ENCODE results near the gene SCUBE2.
"Not testable (repeated sequence)": the region's sequence is repeated elsewhere in the genome, so short reads cannot be mapped to it uniquely, and the experiment has no call there.

Gene SCUBE2

GRCh38 chr11:9008011-9008550 lies 83.3 kb downstream of the SCUBE2 start:
- DNase-seq (ENCODE audit: low spot score), result no peak

- DNase-seq (ENCODE audit: low spot score), result no peak
Measured at GRCh38 chr11:9005087-9005486, 86.3 kb downstream of the SCUBE2 start.

GRCh38 chr11:9004183-9004926 lies 87.0 kb downstream of the SCUBE2 start:
- DNase-seq (ENCODE audit: low spot score), result peak; percentile 78

GRCh38 chr11:9003573-9004182 lies 87.7 kb downstream of the SCUBE2 start, which contains the start of gene NRIP3:
TSS of gene NRIP3 (minus strand) at chr11:9004001. CDS start at chr11:9003935, 66 bp downstream.
- DNase-seq (ENCODE audit: low spot score), result peak; percentile 86

GRCh38 chr11:9002920-9003572 lies 88.4 kb downstream of the SCUBE2 start:
- no peak for DNase-seq (ENCODE audit: low spot score)

- no peak for DNase-seq (ENCODE audit: low spot score)
Measured at GRCh38 chr11:9001736-9002135, 89.7 kb downstream of the SCUBE2 start.

GRCh38 chr11:8998017-8998416 lies 93.4 kb downstream of the SCUBE2 start:
- DNase-seq (ENCODE audit: low spot score), result no peak

- no peak for DNase-seq (ENCODE audit: low spot score)
Measured at GRCh38 chr11:8997451-8997850, 93.9 kb downstream of the SCUBE2 start.

GRCh38 chr11:8989453-8989852 lies 101.9 kb downstream of the SCUBE2 start:
- DNase-seq (ENCODE audit: low spot score), result no peak

- DNase-seq (ENCODE audit: low spot score), result no peak
Measured at GRCh38 chr11:8988329-8989234, 102.8 kb downstream of the SCUBE2 start.

GRCh38 chr11:8987446-8987845 lies 104.0 kb downstream of the SCUBE2 start:
- DNase-seq (ENCODE audit: low spot score), result no peak

GRCh38 chr11:8986772-8987171 lies 104.6 kb downstream of the SCUBE2 start:
- DNase-seq (ENCODE audit: low spot score), result not testable (repeated sequence)

GRCh38 chr11:8985462-8985861 lies 105.9 kb downstream of the SCUBE2 start:
- no peak for DNase-seq (ENCODE audit: low spot score)

- DNase-seq (ENCODE audit: low spot score), result no peak
Measured at GRCh38 chr11:8983552-8983951, 107.8 kb downstream of the SCUBE2 start.

GRCh38 chr11:8980485-8980884 lies 110.9 kb downstream of the SCUBE2 start:
- DNase-seq (ENCODE audit: low spot score), result no peak

GRCh38 chr11:8979365-8979764 lies 112.0 kb downstream of the SCUBE2 start:
- not testable (repeated sequence) for DNase-seq (ENCODE audit: low spot score)

GRCh38 chr11:8973121-8973520 lies 118.3 kb downstream of the SCUBE2 start:
- no peak for DNase-seq (ENCODE audit: low spot score)

- no peak for DNase-seq (ENCODE audit: low spot score)
Measured at GRCh38 chr11:8971924-8972316, 119.5 kb downstream of the SCUBE2 start.

GRCh38 chr11:8971196-8971923 lies 120.0 kb downstream of the SCUBE2 start:
- no peak for DNase-seq (ENCODE audit: low spot score)
